Esophagus (tissue), 2 donors: ENCODE data around the gene TAGAP. TPM values are rescaled to one million over a fixed set of nuclear protein-coding genes. Genes with fewer than 3 reads are reported as not detected.
"Not testable (repeated sequence)": the region's sequence is repeated elsewhere in the genome, so short reads cannot be mapped to it uniquely, and the experiment has no call there.

Experiments
- H3K27ac ChIP-seq, 2 donors: one replicate each; pipeline ENCODE4 v1.5.1; 2013; ENCODE audit warnings: low read depth in 2 of 2, mild to moderate bottlenecking in 2 of 2, inconsistent platforms in 1 of 2, low read length in 1 of 2, moderate library complexity in 1 of 2
- H3K27me3 ChIP-seq, 2 donors: one replicate each; pipeline ENCODE4 v1.6.1; 2013; ENCODE audit warnings: low read length in 2 of 2, control low read depth in 1 of 2, mild to moderate bottlenecking in 1 of 2; ENCODE audit not compliant: insufficient read depth in 2 of 2, control insufficient read depth in 1 of 2
- H3K36me3 ChIP-seq, 2 donors: one replicate each; pipeline ENCODE4 v1.6.1; 2013; ENCODE audit warnings: low read length in 1 of 2; ENCODE audit not compliant: control insufficient read depth in 2 of 2, insufficient read depth in 2 of 2
- H3K4me1 ChIP-seq, 2 donors: one replicate each; pipeline ENCODE4 v1.6.1; 2013; ENCODE audit warnings: low read length in 1 of 2; ENCODE audit not compliant: control insufficient read depth in 2 of 2, insufficient read depth in 2 of 2
- H3K4me3 ChIP-seq, 2 donors: one replicate each; pipeline ENCODE4 v1.5.1; 2013; ENCODE audit warnings: low read length in 2 of 2, mild to moderate bottlenecking in 2 of 2, low read depth in 1 of 2, moderate library complexity in 1 of 2
- H3K9me3 ChIP-seq, 2 donors: one replicate each; pipeline ENCODE4 v1.6.1; 2013; ENCODE audit warnings: mild to moderate bottlenecking in 2 of 2, low read depth in 1 of 2, low read length in 1 of 2, moderate library complexity in 1 of 2; ENCODE audit not compliant: control insufficient read depth in 2 of 2, insufficient read depth in 1 of 2
- WGBS, 2 donors: extraction: QIAGEN DNeasy Blood & Tissue Kit; methylation state at CpG; one replicate each; pipeline ENCODE4 v1.1.7; 2013; 5-methylcytosine and 5-hydroxymethylcytosine counted together
- polyA plus RNA-seq, 2 donors: library from polyadenylated mRNA; stranded (reverse); fragments of 200-250 nt; gene quantifications; one replicate each; pipeline ENCODE4 v1.2.3, GENCODE V29; 2013
- donor health status: healthy with polysubstance abuse.
- donor health status: Bipolar disorder and iron deficiency.

TAGAP gene
- polyA plus RNA-seq, 2 donors, result 0.59 to 0.76 TPM

DNA sequence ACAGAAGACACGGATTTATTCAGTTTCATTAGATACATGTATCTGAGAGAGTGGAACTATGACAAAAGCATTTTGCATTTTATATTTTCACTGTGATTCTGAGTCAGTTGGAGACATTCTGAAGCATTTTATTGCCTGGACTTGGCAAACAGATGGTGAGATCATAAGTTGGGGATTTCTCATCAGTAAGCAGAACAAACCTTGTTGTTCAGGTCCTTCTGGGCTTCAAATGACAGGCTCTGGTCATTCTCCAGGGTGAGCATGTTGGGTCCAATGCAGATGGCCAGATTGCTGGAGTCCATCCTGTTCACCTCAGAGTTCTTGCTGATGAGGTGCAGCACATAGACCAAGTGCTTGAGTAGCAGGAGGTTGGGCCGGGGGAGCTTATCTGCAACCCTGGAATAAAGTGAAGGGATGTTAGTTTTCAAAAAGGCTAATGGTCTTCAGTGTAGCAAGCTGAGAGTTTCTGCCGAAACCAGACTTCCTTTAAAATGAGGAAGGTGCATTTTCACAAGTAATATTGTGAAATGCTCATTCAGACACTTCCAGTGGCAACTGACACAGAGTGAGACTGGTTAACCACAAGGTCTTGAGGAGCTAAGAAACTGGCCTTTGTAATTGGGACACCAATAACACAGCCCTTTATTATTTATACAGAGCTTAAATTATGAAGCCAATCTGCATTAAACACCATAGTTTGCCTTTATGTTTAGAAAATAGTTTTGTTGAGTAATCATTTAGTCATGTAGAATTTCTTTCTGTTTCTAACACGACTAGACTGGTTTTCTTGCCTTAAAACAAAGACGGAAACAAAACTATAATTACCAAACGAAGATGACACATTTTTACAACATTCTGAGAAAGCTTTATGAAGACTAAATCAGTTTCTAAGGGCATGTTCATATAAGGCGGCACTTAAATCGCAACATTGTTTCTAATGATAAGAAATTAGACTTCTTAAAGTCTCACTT lies 5.6 kb downstream of the TAGAP start:
- Histone ChIP-seq H3K4me3 (no peak overlapping the region), H3K4me1 (peaks cover 0 to 4% of the 10 kb centered on the region in 2 donors), H3K9me3 (no peaks in the 10 kb centered on the region), H3K27ac (peak overlapping the region; percentile 89 to 90), H3K36me3 (peaks cover 0 to 4% of the 10 kb centered on the region in 2 donors), H3K27me3 (no peaks in the 10 kb centered on the region)
- WGBS, 2 donors, result 47 to 55% methylated on average over 8 of the region's 8 CpGs

DNA sequence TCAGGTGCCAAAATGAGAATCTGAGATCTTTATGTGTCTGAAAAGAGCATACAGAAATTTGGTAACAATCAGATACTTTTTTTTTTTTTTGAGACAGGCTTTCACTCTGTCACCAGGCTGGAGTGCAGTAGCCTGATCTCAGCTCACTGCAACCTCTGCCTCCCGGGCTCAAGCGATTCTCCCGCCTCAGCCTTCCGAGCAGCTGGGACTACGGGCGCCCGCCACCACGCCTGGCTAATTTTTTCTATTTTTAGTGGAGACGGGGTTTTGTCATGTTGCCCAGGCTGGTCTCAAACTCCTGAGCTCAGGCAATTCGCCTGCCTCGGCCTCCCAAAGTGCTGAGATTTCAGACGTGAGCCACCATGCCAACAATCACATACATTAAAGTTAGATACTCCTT lies 6.5 kb downstream of the TAGAP start:
- not testable (repeated sequence) for H3K36me3 ChIP-seq, H3K9me3 ChIP-seq, H3K27me3 ChIP-seq, H3K4me3 ChIP-seq, H3K4me1 ChIP-seq
- WGBS, 2 donors, result 80 to 88% methylated on average over 12 of the region's 12 CpGs
- peak overlapping the region; percentile 9 to 90 for H3K27ac ChIP-seq

DNA sequence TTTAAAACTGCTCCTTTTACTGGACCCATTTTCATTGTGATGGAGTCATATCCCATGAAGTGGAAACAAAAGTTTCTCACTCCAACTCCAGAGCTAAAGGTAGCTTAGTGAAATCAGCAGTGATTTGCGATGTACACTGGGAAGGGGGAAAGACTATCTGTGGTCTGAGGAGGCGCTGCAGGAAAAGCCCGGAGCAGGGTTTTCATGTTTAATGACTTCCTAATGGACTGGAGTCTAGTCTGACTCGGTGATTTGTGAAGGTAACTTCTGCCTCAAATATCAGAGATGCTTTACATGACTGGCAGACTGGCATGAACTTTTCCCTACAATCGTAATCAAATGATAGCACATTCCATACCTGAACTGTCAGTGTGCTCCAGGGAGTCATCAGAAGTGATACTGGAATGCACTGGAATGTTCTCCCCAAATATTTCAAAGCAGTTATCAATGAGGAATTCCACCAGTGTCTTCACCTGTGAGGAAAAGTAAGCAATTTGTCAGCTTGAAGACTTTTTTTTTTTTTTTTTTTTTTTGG lies 7.0 kb downstream of the TAGAP start:
- Histone ChIP-seq H3K9me3 (no peaks in the 10 kb centered on the region), H3K4me3 (no peak overlapping the region), H3K4me1 (peaks cover 0 to 4% of the 10 kb centered on the region in 2 donors), H3K27ac (no peak overlapping the region), H3K27me3 (no peaks in the 10 kb centered on the region), H3K36me3 (peaks cover 0 to 4% of the 10 kb centered on the region in 2 donors)
- WGBS, 2 donors, result 77 to 79% methylated on average over 5 of the region's 5 CpGs

DNA sequence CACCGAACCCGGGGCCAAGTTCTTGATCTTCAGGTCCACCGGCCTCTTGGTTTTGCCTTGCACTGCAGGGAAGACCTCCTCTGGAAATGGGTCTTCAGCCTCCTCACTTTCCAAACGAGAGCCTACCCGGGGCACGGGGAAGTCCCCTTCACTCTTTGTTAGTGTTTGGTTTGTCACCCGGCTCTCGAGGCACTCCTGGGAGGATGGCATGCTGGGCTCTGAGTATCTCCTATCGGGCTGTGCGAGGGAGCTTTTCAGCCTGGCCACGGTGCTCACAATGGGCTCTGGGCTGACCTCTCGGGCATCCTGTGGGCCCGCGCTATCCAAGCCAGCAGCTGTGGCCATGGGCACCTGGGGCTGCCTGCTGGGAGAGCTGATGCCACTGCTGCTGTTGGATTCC lies 8.1 kb downstream of the TAGAP start:
- H3K27ac ChIP-seq, result no peak overlapping the region
- 90 to 92% methylated on average over 14 of the region's 14 CpGs for WGBS, 2 donors
- H3K4me1 ChIP-seq, result peaks cover 0 to 4% of the 10 kb centered on the region in 2 donors
- no peaks in the 10 kb centered on the region for H3K27me3 ChIP-seq
- no peaks in the 10 kb centered on the region for H3K9me3 ChIP-seq
- H3K36me3 ChIP-seq, result peaks cover 0 to 4% of the 10 kb centered on the region in 2 donors
- H3K4me3 ChIP-seq, result no peak overlapping the region

DNA sequence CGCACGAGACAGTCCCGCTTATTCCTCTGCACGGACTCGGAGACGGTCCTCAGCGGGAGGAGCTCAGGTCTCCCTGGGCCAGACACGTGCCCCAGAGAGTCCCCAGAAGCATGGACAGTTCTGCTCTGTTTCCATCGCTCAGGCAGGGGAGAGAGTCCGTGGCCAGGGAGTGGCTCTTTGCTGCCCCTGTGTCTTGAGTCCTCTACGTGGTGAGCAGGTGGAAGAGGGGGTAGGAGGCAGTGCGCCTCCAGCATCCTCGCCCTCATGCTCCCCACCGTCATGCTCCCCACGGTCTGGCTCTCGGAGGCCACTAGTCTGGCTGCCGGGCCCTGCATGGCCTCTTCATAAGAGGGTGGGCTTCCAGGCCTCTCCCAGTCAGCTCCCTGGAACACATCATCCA lies 8.9 kb downstream of the TAGAP start:
- 91 to 92% methylated on average over 17 of the region's 17 CpGs for WGBS, 2 donors
- H3K27ac ChIP-seq, result no peak overlapping the region

DNA sequence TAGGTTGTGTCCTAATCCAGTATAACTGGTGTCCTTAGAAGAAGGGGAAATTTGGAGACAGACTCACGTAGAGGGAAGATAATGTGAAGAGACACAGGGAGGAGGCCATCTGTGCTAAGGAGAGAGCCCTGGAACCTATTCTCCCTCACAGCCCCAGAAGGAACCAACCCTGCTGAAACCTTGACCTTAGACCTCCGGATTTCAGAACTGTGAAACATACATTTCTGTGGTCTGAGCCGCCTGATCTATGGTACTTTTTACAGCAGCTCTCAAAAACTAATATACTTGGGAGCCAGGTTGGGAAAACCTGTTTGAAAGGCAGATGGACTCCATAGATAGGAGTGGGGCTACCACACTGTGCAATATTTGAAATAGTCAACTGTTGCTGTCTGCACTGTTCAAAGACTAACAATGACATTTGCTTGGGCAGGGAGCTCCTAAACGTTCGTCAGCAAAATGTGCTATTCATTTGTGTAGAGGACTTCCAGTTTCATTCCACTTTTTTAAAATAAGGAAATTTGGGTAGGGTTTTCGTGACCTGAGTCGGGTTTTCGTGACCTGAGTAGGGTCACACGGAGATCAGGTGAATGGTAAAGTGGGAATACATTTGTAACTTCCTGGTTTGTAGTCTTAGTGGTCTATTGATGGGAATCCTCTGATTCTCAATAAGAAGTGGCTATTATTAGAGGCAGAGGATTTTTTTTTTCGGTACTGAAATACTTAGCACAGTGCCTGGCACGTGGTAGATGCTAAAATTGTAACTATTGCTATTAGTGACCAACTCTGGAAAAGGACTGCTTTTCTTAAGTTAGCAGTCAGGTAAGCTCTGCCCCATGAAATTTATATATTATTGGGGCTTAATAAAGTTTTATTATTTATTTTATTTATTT lies 11.4 kb downstream of the TAGAP start:
- Histone ChIP-seq H3K27me3 (no peaks in the 10 kb centered on the region), H3K27ac (no peak overlapping the region), H3K36me3 (peaks cover 0 to 4% of the 10 kb centered on the region in 2 donors), H3K9me3 (no peaks in the 10 kb centered on the region), H3K4me3 (no peak overlapping the region), H3K4me1 (no peaks in the 10 kb centered on the region)
- WGBS, 2 donors, result 84 to 89% methylated on average over 11 of the region's 11 CpGs

More for the DNA sequence above, 8.9 kb downstream of the TAGAP start:
- peaks cover 0 to 4% of the 10 kb centered on the region in 2 donors for H3K4me1 ChIP-seq
- no peaks in the 10 kb centered on the region for H3K9me3 ChIP-seq
- peaks cover 0 to 4% of the 10 kb centered on the region in 2 donors for H3K36me3 ChIP-seq
- no peak overlapping the region for H3K4me3 ChIP-seq
- no peaks in the 10 kb centered on the region for H3K27me3 ChIP-seq

DNA sequence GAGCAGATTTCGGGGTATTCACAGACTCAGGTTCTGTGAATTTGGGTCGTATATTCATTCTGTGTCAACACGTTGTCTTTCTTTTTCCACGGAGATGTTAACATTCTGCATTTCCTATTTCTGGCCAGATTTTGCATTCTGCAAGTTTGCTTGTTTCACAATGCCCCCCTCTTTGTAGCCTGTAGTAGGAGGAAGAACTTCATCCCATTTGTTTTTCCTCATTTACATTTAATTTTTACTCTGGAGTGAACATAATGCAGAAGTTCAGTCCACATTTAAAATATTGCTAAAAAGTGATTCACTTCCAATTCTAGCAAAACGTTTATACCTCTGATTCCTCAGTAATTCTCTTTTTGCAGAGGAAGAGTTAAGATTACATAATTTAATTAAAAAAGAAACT lies 12.9 kb downstream of the TAGAP start:
- Histone ChIP-seq H3K4me3 (no peak overlapping the region), H3K36me3 (peaks cover 0 to 3% of the 10 kb centered on the region in 2 donors), H3K27ac (no peak overlapping the region), H3K4me1 (no peaks in the 10 kb centered on the region), H3K27me3 (no peaks in the 10 kb centered on the region), H3K9me3 (no peaks in the 10 kb centered on the region)
- 73 to 77% methylated on average over 5 of the region's 5 CpGs for WGBS, 2 donors

DNA sequence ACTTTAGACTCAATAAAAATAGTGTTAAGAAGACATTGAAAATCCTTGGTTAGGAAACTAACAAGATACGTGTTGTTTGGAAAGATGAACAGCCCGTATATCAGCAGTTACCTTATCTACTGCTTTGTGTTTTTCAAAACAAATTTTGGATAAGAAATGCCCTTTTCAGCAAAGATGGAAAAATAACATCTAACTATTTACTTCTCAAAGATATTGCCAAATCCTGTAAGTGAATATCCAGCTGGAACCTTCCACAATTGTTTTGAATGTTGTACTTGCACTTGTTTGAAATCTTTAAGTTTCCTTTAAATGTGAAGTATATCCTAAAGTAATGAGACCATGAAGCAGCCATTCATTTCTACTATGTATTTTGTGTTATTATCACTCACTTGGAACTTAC lies 14.6 kb downstream of the TAGAP start:
- no peaks in the 10 kb centered on the region for H3K27me3 ChIP-seq
- no peaks in the 10 kb centered on the region for H3K4me1 ChIP-seq
- no peaks in the 10 kb centered on the region for H3K36me3 ChIP-seq
- no peak overlapping the region for H3K27ac ChIP-seq
- H3K4me3 ChIP-seq, result no peak overlapping the region
- WGBS, 2 donors, result 91 to 94% methylated on average over 2 of the region's 2 CpGs
- no peaks in the 10 kb centered on the region for H3K9me3 ChIP-seq

DNA sequence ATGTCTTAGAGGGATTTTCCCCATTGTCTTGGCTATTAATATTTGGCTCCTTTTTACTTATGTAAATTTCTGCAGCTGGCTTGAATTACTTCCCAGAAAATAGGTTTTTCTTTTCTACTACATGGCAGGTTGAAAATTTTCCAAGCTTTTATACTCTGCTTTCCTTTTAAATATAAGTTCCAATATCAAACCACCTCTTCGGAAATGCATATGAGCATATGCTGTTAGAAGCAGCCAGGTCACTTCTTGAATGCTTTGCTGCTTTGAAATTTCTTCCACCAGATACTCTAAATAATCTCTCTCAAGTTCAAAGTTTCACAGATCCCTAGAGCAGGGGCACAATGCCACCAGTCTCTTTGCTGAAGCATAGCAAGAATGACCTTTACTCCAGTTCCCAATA lies 19.6 kb downstream of the TAGAP start:
- H3K4me3 ChIP-seq, H3K4me1 ChIP-seq, H3K27me3 ChIP-seq, H3K9me3 ChIP-seq, H3K27ac ChIP-seq, H3K36me3 ChIP-seq: not testable (repeated sequence)
- WGBS, 2 donors, result 67 to 99% methylated on average over 1 of the region's 1 CpG
